HepG2 (cell line): ENCODE results near the gene XKR7. TPM values are rescaled to one million over a fixed set of nuclear protein-coding genes. Genes with fewer than 3 reads are reported as not detected.
A peak's percentile ranks its signal among the peaks of the same experiment; 100 is the strongest.

Experiments
- ATAC-seq: fragments of 200-7000 bp; cut with Tn5 transposase; 3 replicates; pipeline ENCODE4 v1.9.1; 2020; ENCODE audit warnings: mild to moderate bottlenecking, moderate library complexity
- BruUV-seq: library from RNA; stranded (reverse); fragments of 400-500 nt; replicated peaks from 2 replicates; lab custom pipeline; 2021; lab: Mats Ljungman, UMichigan
- CTCF ChIA-PET: fragments of 300-600 bp; formaldehyde crosslinking; extraction: SDS; loops from one replicate; lab custom pipeline; 2021; ENCODE audit warnings: low total read pairs, inconsistent platforms, low intra/inter-chr PET ratio; lab: Yijun Ruan, JAX
- POLR2A ChIA-PET: fragments of 350-600 bp; sonication (Branson Sonifier 250); formaldehyde crosslinking; loops from one replicate; lab custom pipeline; 2020; ENCODE audit warnings: antibody characterized with exemption, inconsistent platforms; lab: Yijun Ruan, JAX
- DNase-seq: peaks from one replicate; pipeline ENCODE4 v3.0.0-alpha.2; 2015; ENCODE audit warnings: low spot score
- FAIRE-seq: peaks from 3 replicates; lab custom pipeline; 2011; peaks lifted over from hg19 to GRCh38; lab: Jason Lieb, UNC
- H2AFZ ChIP-seq: one replicate; pipeline ENCODE4 v1.6.1; 2011; ENCODE audit warnings: low read length, inconsistent platforms
- H3K27ac ChIP-seq: fragments of 300-600 bp; 3 replicates; pipeline ENCODE4 v1.8.0; 2011; ENCODE audit warnings: mixed run types, mild to moderate bottlenecking, mixed read lengths, low read length, inconsistent platforms; ENCODE audit not compliant: insufficient read depth; ENCODE audit errors: extremely low read length
- H3K27me3 ChIP-seq, 2 experiments: fragments of 200-600 bp in 1 of 2; 2 replicates in 1 of 2; 3 replicates in 1 of 2; pipeline versions ENCODE4 v1.6.0 to v1.8.0; 2011; ENCODE audit warnings: low read length in 2 of 2, mild to moderate bottlenecking in 2 of 2, moderate library complexity in 2 of 2, inconsistent platforms in 1 of 2; ENCODE audit not compliant: insufficient read depth in 2 of 2, control insufficient read depth in 1 of 2
- H3K36me3 ChIP-seq, 2 experiments: fragments of 200-600 bp in 1 of 2; replicated peaks in 1 of 2; 2 replicates in 1 of 2; 3 replicates in 1 of 2; pipeline versions ENCODE4 v1.5.1 to v1.8.0; 2011; ENCODE audit warnings: low read length in 2 of 2, inconsistent platforms in 1 of 2; ENCODE audit not compliant: insufficient read depth in 2 of 2, control insufficient read depth in 1 of 2
- H3K4me1 ChIP-seq: 2 replicates; pipeline ENCODE4 v1.5.1; 2012; ENCODE audit warnings: low read length, inconsistent platforms; ENCODE audit not compliant: insufficient read depth
- H3K4me2 ChIP-seq: 2 replicates; pipeline ENCODE4 v1.6.0; 2011; ENCODE audit warnings: low read depth, low read length, inconsistent platforms
- H3K4me3 ChIP-seq, 3 experiments: fragments of 200-600 bp in 1 of 3; sonication (generic), shearing (Covaris generic) in 1 of 3; replicated peaks in 1 of 3; 2 replicates each; pipeline ENCODE4 v1.5.1; 2011 to 2016; ENCODE audit warnings: low read length in 3 of 3, inconsistent platforms in 2 of 3, low read depth in 2 of 3, mild to moderate bottlenecking in 2 of 3, control low read depth in 1 of 3, mixed read lengths in 1 of 3; ENCODE audit not compliant: insufficient read depth in 1 of 3
- H3K79me2 ChIP-seq: one replicate; pipeline ENCODE4 v1.6.1; 2011; ENCODE audit warnings: low read length, inconsistent platforms; ENCODE audit not compliant: insufficient read depth
- H3K9ac ChIP-seq: 2 replicates; pipeline ENCODE4 v1.6.0; 2011; ENCODE audit warnings: mild to moderate bottlenecking, low read depth, low read length, inconsistent platforms; ENCODE audit not compliant: insufficient read depth
- H3K9me3 ChIP-seq: 2 replicates; pipeline ENCODE4 v1.5.1; 2012; ENCODE audit warnings: mild to moderate bottlenecking, low read length
- H4K20me1 ChIP-seq: 2 replicates; pipeline ENCODE4 v1.6.0; 2011; ENCODE audit warnings: inconsistent platforms, mild to moderate bottlenecking, low read length, moderate library complexity; ENCODE audit not compliant: insufficient read depth
- ETV5 ChIP-seq: IDR thresholded peaks from 2 replicates; pipeline ENCODE4 v1.6.1; 2018; ENCODE audit warnings: missing biosample characterization, missing genetic modification reagents, inconsistent platforms, borderline replicate concordance
- GTF3A ChIP-seq: sonication (generic); formaldehyde crosslinking; conservative IDR thresholded peaks from 2 replicates; pipeline ENCODE4 v1.4.0; 2020; ENCODE audit warnings: mild to moderate bottlenecking, missing genetic modification reagents
- KLF6 ChIP-seq: IDR thresholded peaks from 2 replicates; pipeline ENCODE4 v1.8.0; 2016; ENCODE audit warnings: missing biosample characterization, missing genetic modification reagents
- MIER2 ChIP-seq: IDR thresholded peaks from 2 replicates; pipeline ENCODE4 v1.6.1; 2016; ENCODE audit warnings: missing biosample characterization, missing genetic modification reagents
- SAFB2 ChIP-seq: sonication (generic); formaldehyde crosslinking; IDR thresholded peaks from 2 replicates; pipeline ENCODE4 v1.5.1; 2020; ENCODE audit warnings: missing genetic modification reagents, low read depth, mild to moderate bottlenecking, borderline replicate concordance
- ZNF629 ChIP-seq: sonication (generic); formaldehyde crosslinking; conservative IDR thresholded peaks from 2 replicates; pipeline ENCODE4 v1.5.0; 2020; ENCODE audit warnings: missing genetic modification reagents
- WGBS: methylation state at CpG from one replicate; pipeline ENCODE4 v1.1.6; 2017; ENCODE audit warnings: low lambda C conversion rate; 5-methylcytosine and 5-hydroxymethylcytosine counted together
- in situ Hi-C: cut with HindIII; loops from 2 replicates; pipeline ENCODE4 v1.10.0; 2017; ENCODE audit warnings: low pct_unique_long_range_greater_than_20kb; ENCODE audit not compliant: extremely low pct_ligation_motif_present
- intact Hi-C: fragments of 100-400 bp; cut with micrococcal nuclease; formaldehyde crosslinking; loops from one replicate; pipeline ENCODE4 v1.10.0; 2022; ENCODE audit not compliant: unreplicated experiment
- polyA plus RNA-seq, 8 experiments: library from polyadenylated mRNA; depleted of rRNA in 3 of 8; stranded (reverse) in 7 of 8; unstranded in 1 of 8; fragments of >200 nt; fragmentation: Illumina TruSeq in 4 of 8; extraction: Trizol in 4 of 8; gene quantifications; 2 replicates each; pipeline versions ENCODE4 v1.2.1 to v1.2.3, GENCODE V29; 2011 to 2016; ENCODE audit warnings: low read depth in 4 of 8, missing spikeins in 1 of 8, mixed read lengths in 1 of 8; ENCODE audit not compliant: insufficient read depth in 1 of 8
- total RNA-seq, 5 experiments: library from RNA; depleted of rRNA; stranded (reverse); fragments of >200 nt; fragmentation: Illumina TruSeq; extraction: Trizol; gene quantifications; 2 replicates each; pipeline ENCODE4 v1.2.3, GENCODE V29; 2016; ENCODE audit warnings: low read depth in 1 of 5
- TF ChIP-seq, protein P1 (sequence below): IDR thresholded peaks from 2 replicates; pipeline ENCODE4 v1.6.1; 2016; ENCODE audit warnings: low read depth, control low read depth

The XKR7 gene
- total and polyA plus RNA-seq, 2 of the 13 experiments (the other 11 are each of a cell fraction or from before 2014, with no cell fraction given) = not detected

- intact Hi-C loops (no loop called here), in situ Hi-C loops (no loop called here)
- no peak for TF ChIP-seq SAFB2 (CRISPR knock-in tag)
- TF ChIP-seq ETV5 (CRISPR knock-in tag) = peak; percentile 10; the same call in 1 of the 2 replicates
- TF ChIP-seq GTF3A (CRISPR knock-in tag) = peak; percentile 100
- WGBS = 5% methylated on average over 10 of the region's 10 CpGs
- CTCF ChIA-PET = no interaction called here
- no peak; the same call in 2 of the 3 replicates for ATAC-seq
- no TSS peak for BruUV-seq
- no peaks in the 10 kb centered on the region for H3K79me2 ChIP-seq
- H2AFZ ChIP-seq = no peak overlapping the region
- H3K9ac ChIP-seq = no peak overlapping the region
- no peak for DNase-seq
- H3K36me3 ChIP-seq = no peaks in the 10 kb centered on the region
- H4K20me1 ChIP-seq = no peaks in the 10 kb centered on the region
- no peak overlapping the region for H3K27ac ChIP-seq
- no peak for FAIRE-seq
- no peak overlapping the region for H3K4me3 ChIP-seq
- POLR2A ChIA-PET = interaction anchor here (0.6 kb wide), 1 partner anchor 10 kb away, joined by 3 read pairs; no protein-coding TSS in a partner anchor
- H3K4me1 ChIP-seq = 0 out of 2 replicates have a peak, but pooled peaks cover 5% of the 10 kb centered on the region
- H3K27me3 ChIP-seq = peaks cover 2 to 44% of the 10 kb centered on the region in 2 experiments; a peak in 4 of 5 replicates
- H3K4me2 ChIP-seq = no peak overlapping the region
- H3K9me3 ChIP-seq = no peaks in the 10 kb centered on the region
Measured at GRCh38 chr20:32007787-32008616, 40.1 kb downstream of the XKR7 start.

- H3K4me2 ChIP-seq = no peak overlapping the region
- peaks cover 0 to 52% of the 10 kb centered on the region in 2 experiments; a peak in 4 of 5 replicates for H3K27me3 ChIP-seq
- no peaks in the 10 kb centered on the region for H3K79me2 ChIP-seq
- H3K9ac ChIP-seq = no peak overlapping the region
- no peak for TF ChIP-seq GTF3A (CRISPR knock-in tag)
- no peak for TF ChIP-seq MIER2 (CRISPR knock-in tag)
- TF ChIP-seq, protein P1, sequence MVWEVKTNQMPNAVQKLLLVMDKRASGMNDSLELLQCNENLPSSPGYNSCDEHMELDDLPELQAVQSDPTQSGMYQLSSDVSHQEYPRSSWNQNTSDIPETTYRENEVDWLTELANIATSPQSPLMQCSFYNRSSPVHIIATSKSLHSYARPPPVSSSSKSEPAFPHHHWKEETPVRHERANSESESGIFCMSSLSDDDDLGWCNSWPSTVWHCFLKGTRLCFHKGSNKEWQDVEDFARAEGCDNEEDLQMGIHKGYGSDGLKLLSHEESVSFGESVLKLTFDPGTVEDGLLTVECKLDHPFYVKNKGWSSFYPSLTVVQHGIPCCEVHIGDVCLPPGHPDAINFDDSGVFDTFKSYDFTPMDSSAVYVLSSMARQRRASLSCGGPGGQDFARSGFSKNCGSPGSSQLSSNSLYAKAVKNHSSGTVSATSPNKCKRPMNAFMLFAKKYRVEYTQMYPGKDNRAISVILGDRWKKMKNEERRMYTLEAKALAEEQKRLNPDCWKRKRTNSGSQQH (CRISPR knock-in tag) = no peak
- no peak for TF ChIP-seq KLF6 (CRISPR knock-in tag)
- TF ChIP-seq ZNF629 = peak; percentile 53; the same call in 1 of the 2 replicates
- H3K9me3 ChIP-seq = no peaks in the 10 kb centered on the region
- CTCF ChIA-PET = no interaction called here
- H3K36me3 ChIP-seq = no peaks in the 10 kb centered on the region
- in situ Hi-C loops = no loop called here
- no peak overlapping the region for H3K27ac ChIP-seq
- no peak for ATAC-seq
- no peak overlapping the region for H3K4me3 ChIP-seq
- POLR2A ChIA-PET = no interaction called here
- 19% methylated on average over 7 of the region's 7 CpGs for WGBS
- H3K4me1 ChIP-seq = 0 out of 2 replicates have a peak, but pooled peaks cover 5% of the 10 kb centered on the region
- DNase-seq = no peak
- H2AFZ ChIP-seq = no peak overlapping the region
- no TSS peak for BruUV-seq
- intact Hi-C loops = no loop called here
- FAIRE-seq = no peak
- H4K20me1 ChIP-seq = no peaks in the 10 kb centered on the region
Measured at GRCh38 chr20:32009564-32009963, 41.6 kb downstream of the XKR7 start.
